ENCODE data around the gene DIPK2A. TPM values are rescaled to one million over a fixed set of nuclear protein-coding genes. Genes with fewer than 3 reads are reported as not detected.

Gene DIPK2A
- polyA plus RNA-seq, 1 donor from 2014 or later, result 9.7 TPM

DNA sequence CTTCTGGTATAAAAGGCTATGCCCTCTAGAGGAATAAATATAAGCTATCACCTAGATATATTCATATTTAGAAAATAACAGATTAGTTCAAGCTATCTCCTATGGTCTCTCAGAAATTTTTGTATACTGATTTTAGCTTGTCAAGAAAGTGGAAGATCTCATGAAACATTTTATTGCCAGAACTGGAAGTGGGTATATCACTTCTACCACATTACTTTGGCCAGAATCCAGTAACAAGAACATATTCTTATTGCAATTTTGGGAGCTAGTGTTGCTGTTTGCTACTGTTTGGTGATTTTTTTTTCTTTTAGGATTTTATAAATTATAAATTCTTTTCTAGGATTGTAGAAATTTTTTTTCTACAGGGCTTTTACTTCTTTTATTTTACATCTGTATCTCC is 14.2 kb upstream of the DIPK2A start:
- Histone ChIP-seq H3K36me3 (ENCODE audit: insufficient read depth, low read length) (no peaks in the 10 kb centered on the region), H2AFZ (ENCODE audit: low read depth, low read length) (no peak overlapping the region), H3K79me2 (replicated peaks; ENCODE audit: insufficient read depth, low read length) (no peaks in the 10 kb centered on the region), H3K9me2 (ENCODE audit: insufficient read depth, low read length) (no peaks in the 10 kb centered on the region), H3K27ac (ENCODE audit: low read length) (no peak overlapping the region), H3K4me3 (ENCODE audit: low read length) (no peak overlapping the region), H3F3A (ENCODE audit: insufficient read depth, low read length, poor library complexity, severe bottlenecking) (no peaks in the 10 kb centered on the region), H3K9me3 (ENCODE audit: low read length) (no peaks in the 10 kb centered on the region), H3K27me3 (ENCODE audit: insufficient read depth, low read depth, low read length) (no peaks in the 10 kb centered on the region), H3K9ac (ENCODE audit: low read length) (no peak overlapping the region), H3K4me2 (ENCODE audit: low read length) (no peak overlapping the region), H4K20me1 (ENCODE audit: insufficient read depth) (no peaks in the 10 kb centered on the region)
- TF ChIP-seq, protein P1, sequence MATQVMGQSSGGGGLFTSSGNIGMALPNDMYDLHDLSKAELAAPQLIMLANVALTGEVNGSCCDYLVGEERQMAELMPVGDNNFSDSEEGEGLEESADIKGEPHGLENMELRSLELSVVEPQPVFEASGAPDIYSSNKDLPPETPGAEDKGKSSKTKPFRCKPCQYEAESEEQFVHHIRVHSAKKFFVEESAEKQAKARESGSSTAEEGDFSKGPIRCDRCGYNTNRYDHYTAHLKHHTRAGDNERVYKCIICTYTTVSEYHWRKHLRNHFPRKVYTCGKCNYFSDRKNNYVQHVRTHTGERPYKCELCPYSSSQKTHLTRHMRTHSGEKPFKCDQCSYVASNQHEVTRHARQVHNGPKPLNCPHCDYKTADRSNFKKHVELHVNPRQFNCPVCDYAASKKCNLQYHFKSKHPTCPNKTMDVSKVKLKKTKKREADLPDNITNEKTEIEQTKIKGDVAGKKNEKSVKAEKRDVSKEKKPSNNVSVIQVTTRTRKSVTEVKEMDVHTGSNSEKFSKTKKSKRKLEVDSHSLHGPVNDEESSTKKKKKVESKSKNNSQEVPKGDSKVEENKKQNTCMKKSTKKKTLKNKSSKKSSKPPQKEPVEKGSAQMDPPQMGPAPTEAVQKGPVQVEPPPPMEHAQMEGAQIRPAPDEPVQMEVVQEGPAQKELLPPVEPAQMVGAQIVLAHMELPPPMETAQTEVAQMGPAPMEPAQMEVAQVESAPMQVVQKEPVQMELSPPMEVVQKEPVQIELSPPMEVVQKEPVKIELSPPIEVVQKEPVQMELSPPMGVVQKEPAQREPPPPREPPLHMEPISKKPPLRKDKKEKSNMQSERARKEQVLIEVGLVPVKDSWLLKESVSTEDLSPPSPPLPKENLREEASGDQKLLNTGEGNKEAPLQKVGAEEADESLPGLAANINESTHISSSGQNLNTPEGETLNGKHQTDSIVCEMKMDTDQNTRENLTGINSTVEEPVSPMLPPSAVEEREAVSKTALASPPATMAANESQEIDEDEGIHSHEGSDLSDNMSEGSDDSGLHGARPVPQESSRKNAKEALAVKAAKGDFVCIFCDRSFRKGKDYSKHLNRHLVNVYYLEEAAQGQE (IDR thresholded peaks at IDR 0.05; ENCODE audit: borderline replicate concordance), result no peak
- TF ChIP-seq TAF1 (IDR thresholded peaks at IDR 0.05; ENCODE audit: low read depth), result no peak
- TF ChIP-seq EP300 (conservative IDR thresholded peaks at IDR 0.05; ENCODE audit: poor library complexity, severe bottlenecking), result no peak
- TF ChIP-seq EZH2 (IDR thresholded peaks at IDR 0.05; ENCODE audit: borderline replicate concordance, insufficient read depth, low read length, poor library complexity, severe bottlenecking), result no peak

DNA sequence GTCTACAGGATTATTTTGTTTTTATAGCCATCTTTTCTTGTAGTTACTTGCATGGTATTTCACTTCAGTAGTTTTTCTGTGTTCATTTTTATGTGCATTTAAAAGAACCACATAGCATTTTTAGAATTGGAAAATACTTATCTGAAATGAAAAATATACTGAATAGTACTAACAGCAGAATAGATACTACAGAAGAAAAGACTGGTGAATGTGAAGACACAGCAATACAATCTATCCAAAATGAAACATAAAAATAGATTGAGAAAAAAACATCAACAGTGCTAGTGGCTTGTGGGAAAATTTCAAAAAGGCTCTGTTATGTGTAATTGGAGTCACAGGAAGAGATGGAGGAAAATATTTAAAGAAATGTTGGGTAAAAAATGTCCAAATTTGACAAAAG is 12.7 kb upstream of the DIPK2A start:
- H3K36me3 ChIP-seq (ENCODE audit: insufficient read depth, low read length), result no peaks in the 10 kb centered on the region
- H3K9me2 ChIP-seq (ENCODE audit: insufficient read depth, low read length), result no peaks in the 10 kb centered on the region
- TF ChIP-seq, protein P1 (IDR thresholded peaks at IDR 0.05; ENCODE audit: borderline replicate concordance), result no peak
- TF ChIP-seq EP300 (conservative IDR thresholded peaks at IDR 0.05; ENCODE audit: poor library complexity, severe bottlenecking) (no peak), RAD21 (conservative IDR thresholded peaks at IDR 0.05) (no peak), SMC3 (conservative IDR thresholded peaks at IDR 0.05; ENCODE audit: poor library complexity) (no peak), EZH2 (IDR thresholded peaks at IDR 0.05; ENCODE audit: borderline replicate concordance, insufficient read depth, low read length, poor library complexity, severe bottlenecking) (no peak), TAF1 (IDR thresholded peaks at IDR 0.05; ENCODE audit: low read depth) (no peak), MXI1 (conservative IDR thresholded peaks at IDR 0.05; ENCODE audit: poor library complexity, severe bottlenecking) (no peak), POLR2AphosphoS5 (IDR thresholded peaks at IDR 0.05) (no peak)
- TF ChIP-seq, protein P2, sequence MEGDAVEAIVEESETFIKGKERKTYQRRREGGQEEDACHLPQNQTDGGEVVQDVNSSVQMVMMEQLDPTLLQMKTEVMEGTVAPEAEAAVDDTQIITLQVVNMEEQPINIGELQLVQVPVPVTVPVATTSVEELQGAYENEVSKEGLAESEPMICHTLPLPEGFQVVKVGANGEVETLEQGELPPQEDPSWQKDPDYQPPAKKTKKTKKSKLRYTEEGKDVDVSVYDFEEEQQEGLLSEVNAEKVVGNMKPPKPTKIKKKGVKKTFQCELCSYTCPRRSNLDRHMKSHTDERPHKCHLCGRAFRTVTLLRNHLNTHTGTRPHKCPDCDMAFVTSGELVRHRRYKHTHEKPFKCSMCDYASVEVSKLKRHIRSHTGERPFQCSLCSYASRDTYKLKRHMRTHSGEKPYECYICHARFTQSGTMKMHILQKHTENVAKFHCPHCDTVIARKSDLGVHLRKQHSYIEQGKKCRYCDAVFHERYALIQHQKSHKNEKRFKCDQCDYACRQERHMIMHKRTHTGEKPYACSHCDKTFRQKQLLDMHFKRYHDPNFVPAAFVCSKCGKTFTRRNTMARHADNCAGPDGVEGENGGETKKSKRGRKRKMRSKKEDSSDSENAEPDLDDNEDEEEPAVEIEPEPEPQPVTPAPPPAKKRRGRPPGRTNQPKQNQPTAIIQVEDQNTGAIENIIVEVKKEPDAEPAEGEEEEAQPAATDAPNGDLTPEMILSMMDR (IDR thresholded peaks at IDR 0.05; ENCODE audit: poor library complexity, severe bottlenecking), result no peak
- H3K9ac ChIP-seq (ENCODE audit: low read length), result no peak overlapping the region
- no peaks in the 10 kb centered on the region for H3K27me3 ChIP-seq (ENCODE audit: insufficient read depth, low read depth, low read length)
- H3K9me3 ChIP-seq (ENCODE audit: low read length), result no peaks in the 10 kb centered on the region
- H3K4me3 ChIP-seq (ENCODE audit: low read length), result no peak overlapping the region
- no peaks in the 10 kb centered on the region for H4K20me1 ChIP-seq (ENCODE audit: insufficient read depth)
- H2AFZ ChIP-seq (ENCODE audit: low read depth, low read length), result no peak overlapping the region
- H3K27ac ChIP-seq (ENCODE audit: low read length), result no peak overlapping the region
- no peaks in the 10 kb centered on the region for H3K79me2 ChIP-seq (replicated peaks; ENCODE audit: insufficient read depth, low read length)
- no peaks in the 10 kb centered on the region for H3F3A ChIP-seq (ENCODE audit: insufficient read depth, low read length, poor library complexity, severe bottlenecking)
- no peak overlapping the region for H3K4me2 ChIP-seq (ENCODE audit: low read length)

Measured in neural cell (in vitro differentiated cells).